Stimulated activated naive CD4-positive, alpha-beta T cell (primary cell): ENCODE measurements around the gene TMEM131L.
"Not testable (repeated sequence)": the region's sequence is repeated elsewhere in the genome, so short reads cannot be mapped to it uniquely, and the experiment has no call there.

ENCODE experiments used
- DNase-seq, 6 experiments: peaks; one replicate each; lab custom pipeline; 2025; lab: John Stamatoyannopoulos, UW

The TMEM131L gene

DNA sequence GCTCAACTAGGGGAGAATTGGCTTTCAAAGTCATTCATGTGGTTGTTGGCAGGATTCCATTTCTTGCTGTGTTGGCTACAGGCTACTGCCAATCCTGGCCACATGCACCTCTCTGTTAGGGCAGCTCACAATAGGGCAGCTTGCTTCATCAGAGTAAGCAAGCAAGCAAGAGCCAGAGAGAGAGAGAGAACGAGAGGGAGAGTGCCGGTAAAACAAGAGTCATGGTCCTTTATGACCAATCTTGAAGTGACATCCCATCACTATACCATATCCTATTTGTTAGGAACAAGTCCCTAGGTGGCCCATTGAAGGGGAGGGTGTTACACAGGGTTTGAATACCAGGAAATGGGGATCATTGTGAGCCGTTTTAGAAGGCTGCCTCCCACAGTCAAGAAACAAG, 185.0 kb downstream of the TMEM131L start:
- no peak for DNase-seq

DNA sequence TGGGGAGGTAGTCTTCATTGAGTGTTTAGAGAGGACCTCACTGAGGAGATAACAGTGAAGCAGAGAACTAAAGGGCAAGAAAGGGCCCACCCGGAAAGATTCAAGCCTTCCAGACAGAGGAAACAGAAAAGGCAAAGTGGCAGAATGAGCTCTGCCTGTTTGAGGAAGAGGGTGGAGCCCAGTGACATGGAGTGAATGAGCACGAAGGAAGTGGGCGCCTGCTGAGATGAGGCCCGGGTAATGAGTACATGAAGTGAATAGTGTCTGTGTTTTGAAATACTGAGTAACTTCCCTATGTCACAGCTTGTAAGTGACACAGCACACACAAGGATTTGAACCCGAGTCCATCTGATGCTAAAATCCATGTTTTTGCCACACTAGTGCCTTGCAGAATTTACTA, 185.4 kb downstream of the TMEM131L start:
- peak in 5 of 6 experiments; percentile 1 to 66 (median 48) for DNase-seq

DNA sequence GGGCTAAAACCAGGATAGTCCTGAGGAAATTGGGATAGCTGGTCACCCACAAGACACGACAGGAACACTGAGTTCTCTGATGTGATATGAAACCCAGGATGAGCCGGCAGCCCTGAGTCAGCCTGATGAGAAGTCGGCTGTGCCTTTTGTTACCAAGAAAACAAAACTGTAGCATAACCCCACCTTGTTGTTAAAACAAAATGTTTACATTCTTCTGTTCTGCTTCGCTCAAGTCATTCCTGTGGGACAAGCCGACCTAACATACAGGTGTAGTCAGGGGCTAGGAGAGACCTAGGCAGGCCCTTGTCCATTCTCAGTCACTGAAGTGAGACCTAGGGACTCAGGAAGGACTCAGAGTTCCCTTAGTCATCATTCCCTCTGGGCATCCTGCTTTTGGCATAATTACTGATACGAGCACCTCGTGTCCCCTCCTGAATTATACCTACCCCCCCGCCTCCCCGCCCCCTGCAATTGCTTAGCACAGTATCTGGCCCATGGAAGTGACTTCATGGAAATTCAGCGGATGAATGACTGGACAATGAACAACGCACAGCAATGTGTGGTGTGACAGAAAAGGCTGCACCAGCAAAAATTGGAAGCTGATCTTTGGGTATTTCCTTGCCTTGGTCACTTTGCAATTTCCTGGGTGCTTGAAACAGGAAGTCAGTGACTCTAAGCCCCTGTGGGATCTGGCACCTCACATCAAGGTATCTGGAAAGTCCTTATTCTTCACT, 186.1 kb downstream of the TMEM131L start:
- DNase-seq = no peak

DNA sequence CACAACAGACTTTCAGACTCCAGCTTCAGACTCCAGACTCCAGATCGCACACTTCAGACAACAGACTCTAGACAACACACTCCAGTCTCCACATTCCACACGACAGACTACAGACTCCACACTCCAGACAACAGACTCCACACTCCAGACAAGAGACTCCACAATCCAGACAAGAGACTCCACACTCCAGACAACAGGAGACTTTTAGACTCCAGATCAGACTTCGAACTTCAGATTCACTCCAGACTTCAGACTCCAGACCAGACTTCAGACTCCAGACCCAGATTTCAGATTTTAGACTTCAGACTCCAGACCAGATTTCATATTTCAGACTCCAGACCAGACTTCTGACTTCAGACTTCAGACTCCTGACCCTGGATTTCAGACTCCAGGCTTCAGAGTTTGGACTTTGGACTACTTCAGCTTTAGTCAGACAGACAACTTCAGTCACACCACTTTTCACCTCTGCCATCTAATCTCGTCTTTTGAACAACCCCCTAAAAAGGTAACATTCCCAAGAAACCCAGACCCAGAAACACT, 188.9 kb downstream of the TMEM131L start:
- DNase-seq = no peak

DNA sequence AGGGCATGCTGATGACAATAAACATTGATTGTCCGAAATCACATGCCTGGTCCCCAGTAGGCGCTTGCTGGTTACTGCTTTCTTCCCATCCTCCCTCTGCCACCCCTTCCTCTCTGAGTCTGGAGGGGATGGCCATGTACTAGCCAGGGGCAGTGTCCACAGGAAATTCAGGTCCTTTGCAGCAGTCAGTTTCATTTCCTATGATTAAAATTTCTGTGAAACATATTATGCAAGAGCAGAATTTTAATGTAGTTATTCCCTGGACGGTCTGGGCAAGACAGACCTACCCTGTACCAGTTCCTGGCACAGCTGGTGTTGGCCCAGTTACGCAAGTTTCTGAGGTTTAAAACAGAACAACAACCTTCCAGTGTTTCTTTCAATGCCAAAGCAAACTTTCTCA, 189.8 kb downstream of the TMEM131L start:
- no peak for DNase-seq

DNA sequence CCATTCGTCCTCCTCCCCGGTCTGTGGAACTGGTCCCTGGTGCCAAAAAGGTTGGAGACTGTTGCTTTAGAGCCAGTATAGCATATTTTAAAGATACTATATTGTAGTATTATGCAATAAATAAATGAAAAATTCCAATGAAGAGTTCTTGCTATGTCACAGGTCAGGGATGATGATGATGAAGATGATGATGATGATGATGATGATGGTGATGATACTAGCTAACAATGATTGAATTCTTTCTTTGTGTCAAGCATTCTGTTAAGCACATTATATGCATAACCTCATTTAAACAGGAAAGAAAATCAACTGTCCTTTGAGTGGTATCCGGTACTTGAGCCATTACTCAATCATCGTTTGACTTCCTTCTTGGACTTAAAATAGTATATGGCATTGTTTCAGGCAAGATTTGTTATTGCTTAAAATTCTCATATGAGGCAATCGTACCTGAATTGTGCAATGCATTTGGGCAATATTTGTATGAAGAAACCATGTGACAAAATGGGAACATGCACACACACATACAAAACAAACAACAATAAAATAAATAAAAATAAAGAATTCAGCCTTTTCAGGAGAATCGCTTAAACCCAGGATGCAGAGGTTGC, 195.2 kb downstream of the TMEM131L start:
- no peak for DNase-seq

DNA sequence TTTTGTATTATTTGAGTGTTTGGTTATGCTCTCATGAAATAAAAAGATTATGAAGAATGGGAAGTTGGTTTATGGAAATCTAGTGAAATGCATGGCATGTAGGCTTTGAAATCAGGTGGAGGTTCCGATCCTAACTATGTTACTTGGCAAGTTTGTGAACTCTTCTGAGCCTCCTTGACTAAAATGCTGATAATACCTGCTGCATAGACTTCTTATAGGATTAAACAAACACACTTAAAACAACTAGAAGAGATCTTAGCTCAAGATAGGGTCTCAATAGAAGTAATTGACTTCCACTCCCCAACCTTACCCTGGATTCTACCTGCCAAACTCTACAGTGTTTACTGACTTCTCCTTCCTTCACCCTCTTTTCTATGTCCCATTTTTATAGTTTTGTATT, 195.7 kb downstream of the TMEM131L start:
- no peak for DNase-seq

DNA sequence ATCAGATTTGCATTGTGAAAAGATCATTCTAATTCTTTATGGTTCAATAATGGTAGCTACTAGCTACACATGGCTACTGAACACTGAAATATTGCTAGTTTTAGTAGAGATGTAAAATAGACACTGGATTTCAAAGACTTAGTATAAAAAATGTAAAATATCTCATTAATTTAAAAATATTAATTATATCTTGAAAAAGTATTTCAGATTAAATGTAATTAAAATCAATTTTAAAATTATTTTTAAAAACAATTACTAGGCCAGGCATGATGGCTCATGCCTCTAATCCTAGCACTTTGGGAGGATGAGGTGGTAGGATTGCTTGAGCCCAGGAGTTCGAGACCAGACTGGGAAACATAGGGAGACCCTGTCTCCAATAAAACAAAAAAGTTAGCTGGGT, 197.5 kb downstream of the TMEM131L start:
- no peak for DNase-seq

DNA sequence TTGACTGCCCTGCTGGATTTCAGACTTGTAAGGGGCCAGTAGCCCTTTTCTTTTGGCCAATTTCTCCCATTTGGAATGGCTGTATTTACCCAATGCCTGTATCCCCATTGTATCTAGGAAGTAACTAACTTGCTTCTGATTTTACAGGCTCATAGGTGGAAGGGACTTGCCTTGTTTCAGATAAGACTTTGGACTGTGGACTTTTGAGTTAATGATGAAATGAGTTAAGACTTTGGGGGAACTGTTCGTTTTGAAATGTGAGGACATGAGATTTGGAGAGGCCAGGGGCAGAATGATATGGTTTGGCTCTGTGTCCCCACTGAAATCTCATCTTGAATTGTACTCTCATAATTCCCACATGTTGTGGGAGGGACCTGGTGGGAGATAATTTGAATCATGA, 200.3 kb downstream of the TMEM131L start:
- not testable (repeated sequence) for DNase-seq

DNA sequence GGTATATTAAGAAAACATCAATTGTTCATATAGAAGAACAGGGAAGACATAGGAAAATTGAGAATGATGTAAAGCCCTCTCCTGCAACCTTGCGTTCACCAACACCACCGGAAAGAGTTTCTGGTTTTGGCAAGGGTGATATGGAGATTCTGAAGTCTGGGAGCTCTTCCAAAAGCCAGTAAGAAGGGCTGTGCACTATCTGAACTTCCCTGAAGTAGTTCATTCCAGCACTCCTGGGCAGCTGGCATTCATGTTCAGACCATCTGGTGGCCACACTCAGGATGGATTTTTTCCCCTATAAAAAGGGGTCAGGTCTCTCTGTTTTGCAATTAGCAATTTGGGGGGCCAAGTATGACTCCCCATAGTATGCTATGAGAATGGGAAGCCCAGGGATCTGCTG, 202.5 kb downstream of the TMEM131L start:
- DNase-seq = no peak

DNA sequence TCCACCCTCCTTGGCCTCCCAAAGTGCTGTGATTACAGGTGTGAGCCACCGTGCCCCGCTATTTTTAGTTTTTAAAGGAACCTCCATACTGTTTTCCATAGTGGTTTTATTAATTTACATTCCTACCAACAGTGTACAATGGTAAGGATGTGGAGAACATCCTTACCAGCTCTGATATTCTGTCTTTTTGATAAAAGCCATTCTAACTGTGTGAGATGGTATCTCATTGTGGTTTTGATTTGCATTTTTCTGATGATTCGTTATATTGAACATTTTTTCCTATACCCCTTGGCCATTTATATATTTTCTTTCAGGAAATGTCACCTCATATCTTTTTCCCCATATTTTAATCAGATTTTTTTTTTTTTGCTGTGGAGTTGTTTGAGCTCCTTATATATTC, 203.7 kb downstream of the TMEM131L start:
- no peak for DNase-seq

DNA sequence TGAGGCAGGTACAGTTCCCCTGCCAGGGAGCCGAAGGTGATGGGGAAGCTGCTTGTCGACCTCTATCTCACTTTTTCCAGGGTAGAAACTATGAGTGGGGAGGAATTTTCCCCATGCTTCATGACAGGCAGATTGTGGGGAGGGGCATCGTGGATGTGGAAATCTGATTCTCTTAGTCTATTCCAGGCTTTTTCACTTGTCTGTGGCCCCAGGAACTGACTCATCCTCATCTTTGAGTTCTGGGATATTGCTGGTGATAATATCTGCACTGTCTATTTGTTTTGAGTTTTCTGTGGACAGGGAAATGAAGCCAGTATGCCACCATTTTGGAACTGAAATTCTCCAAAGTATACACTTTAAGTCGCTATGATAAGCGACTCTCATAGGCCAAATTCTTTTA, 210.3 kb downstream of the TMEM131L start:
- DNase-seq = no peak

DNA sequence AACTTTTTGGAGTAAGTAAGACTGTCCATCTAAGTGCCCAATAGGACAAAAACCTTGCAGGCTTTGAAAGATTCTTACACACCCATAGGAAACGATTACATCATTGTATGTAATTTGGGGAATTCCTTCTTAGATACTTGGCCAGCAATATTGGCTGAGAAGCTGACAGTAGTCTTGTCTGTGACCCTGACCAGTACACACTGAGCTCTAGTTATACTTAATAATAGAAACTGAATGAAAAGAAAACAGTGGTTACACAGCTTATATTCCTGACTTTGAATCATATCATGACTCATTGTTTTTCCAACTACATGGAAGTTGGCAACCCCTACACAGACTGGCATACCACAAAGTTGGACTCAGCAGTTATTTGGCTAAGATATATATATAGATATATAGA, 210.8 kb downstream of the TMEM131L start:
- no peak for DNase-seq

DNA sequence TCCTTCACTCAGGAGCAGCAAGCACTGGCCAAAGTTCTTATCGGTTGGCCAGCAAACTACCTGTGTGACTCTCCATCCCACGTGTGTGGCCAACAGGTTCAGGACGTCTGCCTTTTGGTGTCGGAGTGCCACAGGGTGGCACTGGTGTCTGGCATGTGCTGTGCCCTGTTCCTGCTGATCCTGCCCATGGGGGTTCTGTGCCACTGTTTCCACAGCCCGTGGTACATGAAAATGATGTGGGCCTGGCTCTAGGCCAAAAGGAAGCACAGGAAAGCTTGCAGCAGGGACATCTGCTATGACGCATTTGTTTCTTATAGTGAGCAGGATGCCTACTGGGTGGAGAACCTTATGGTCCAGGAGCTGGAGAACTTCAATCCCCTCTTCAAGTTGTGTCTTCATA, 213.3 kb downstream of the TMEM131L start:
- DNase-seq = no peak

DNA sequence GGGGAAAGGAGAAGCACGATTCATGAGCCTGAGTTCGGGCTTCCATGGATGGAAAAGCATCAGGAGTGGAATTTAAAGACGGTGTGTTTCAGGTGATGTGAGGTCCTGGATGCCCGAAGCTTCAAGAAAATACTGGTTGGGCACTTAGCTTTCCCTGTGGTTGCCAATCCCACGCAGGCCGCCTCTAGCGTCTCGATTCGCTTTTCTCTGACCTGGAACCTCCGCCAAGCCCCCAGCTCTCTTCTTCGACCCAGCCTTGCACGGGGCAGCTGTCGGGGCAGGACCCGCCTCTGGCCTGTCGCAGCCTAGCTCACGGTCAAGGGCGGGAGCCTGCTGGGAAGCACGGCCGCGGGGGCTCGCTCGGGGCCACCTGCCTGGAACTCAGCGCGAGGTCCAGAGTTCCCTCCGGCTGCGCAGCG, 217.6 kb downstream of the TMEM131L start:
- DNase-seq = no peak

DNA sequence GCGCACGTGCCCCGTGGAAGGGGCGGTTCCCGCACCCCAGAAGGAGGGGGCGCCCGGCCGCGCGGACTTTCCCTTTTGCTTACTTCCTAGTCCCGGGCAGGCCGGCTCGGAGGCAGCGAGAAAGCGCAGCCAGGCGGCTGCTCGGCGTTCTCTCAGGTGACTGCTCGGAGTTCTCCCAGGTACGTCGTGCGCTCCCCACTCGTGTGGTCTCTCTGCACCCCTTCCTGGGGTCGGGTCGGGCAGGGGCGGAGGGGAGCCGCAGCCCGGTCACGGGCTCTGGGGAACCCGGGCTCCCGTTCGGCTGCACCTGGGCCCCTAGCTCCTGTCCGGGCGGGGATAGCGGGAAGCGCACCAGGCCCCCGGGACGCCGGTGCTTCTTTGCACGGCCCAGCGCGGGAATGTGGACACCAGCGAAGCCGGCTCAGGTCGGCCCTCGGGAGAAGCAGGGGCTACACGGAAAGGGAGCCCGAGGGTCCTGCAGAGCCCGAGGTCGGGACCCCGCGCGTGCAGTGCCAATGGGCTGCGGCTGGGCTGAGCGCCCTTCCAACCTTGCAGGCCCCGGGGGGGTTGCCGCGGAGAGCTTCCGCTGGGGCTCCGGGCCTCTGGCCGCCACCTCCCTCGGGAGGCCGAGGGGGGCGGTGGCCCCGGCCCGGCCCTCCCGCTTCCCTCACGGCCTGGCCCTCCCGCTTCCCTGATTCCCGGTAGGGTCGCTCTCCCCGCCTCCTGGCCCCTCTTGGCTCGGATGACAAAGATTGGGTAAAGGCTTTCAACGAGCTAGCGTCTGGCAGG, 218.2 kb downstream of the TMEM131L start, which contains the start of gene TLR2:
TLR2 (plus strand) TSS at position 99 of the 789 bp plus-strand sequence. CDS start 18,628 bp downstream, outside the sequence.
- DNase-seq = peak; percentile 32 to 63 (median 48)

DNA sequence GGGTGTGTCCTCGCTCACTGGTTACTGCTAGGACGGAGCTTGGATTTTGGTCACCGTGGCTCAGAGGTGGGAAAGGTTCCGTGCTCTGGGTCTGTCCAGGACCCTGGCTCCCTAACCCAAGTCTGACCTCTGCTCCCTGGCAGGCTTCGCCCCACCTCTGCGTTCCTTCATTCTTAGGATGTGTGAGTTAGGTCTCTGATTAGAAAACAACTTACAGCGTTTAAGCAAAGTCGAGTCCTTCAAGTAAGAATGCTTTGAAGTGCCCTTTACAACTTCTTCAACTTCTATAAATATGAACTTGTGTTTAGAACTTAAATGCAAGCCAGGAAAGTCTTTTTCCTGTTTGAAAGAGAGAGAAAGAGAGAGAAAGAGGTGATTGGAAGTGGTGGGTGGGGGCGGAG, 218.8 kb downstream of the TMEM131L start:
- DNase-seq = peak in 2 of 6 experiments; percentile 17 to 32
